Endothelial cell of umbilical vein (primary cell): Measurements from ENCODE around the gene RIMBP3C. TPM values are rescaled to one million over a fixed set of nuclear protein-coding genes. Genes with fewer than 3 reads are reported as not detected.
"Not testable (repeated sequence)": the region's sequence is repeated elsewhere in the genome, so short reads cannot be mapped to it uniquely, and the experiment has no call there.

Experiments
- BruUV-seq: library from RNA; stranded (reverse); fragments of 400-500 nt; replicated peaks from 2 replicates; lab custom pipeline; 2021; lab: Mats Ljungman, UMichigan
- CTCF ChIA-PET: fragments of 300-600, 350-600 bp; sonication (Branson Sonifier 250); formaldehyde crosslinking; loops from one replicate; lab custom pipeline; 2021; ENCODE audit warnings: antibody characterized with exemption, inconsistent platforms; lab: Charles Lee
- POLR2A ChIA-PET: fragments of 300-600, 350-600 bp; sonication (Branson Sonifier 250); formaldehyde crosslinking; loops from one replicate; lab custom pipeline; 2021; ENCODE audit warnings: antibody characterized with exemption, inconsistent platforms; lab: Charles Lee
- DNase-seq: peaks from one replicate; pipeline ENCODE4 v3.0.0-alpha.2; 2011; ENCODE audit warnings: low read depth, low spot score
- FAIRE-seq: peaks from 2 replicates; lab custom pipeline; 2011; peaks lifted over from hg19 to GRCh38; lab: Jason Lieb, UNC
- H2AFZ ChIP-seq: 2 replicates; pipeline ENCODE4 v1.6.0; 2012; ENCODE audit warnings: low read depth, low read length, control low read depth, inconsistent platforms
- H3K27ac ChIP-seq: 2 replicates; pipeline ENCODE4 v1.5.1; 2011; ENCODE audit warnings: low read depth, mild to moderate bottlenecking, control low read depth, low read length, moderate library complexity; ENCODE audit not compliant: insufficient read depth
- H3K27me3 ChIP-seq, 2 experiments: 2 replicates each; pipeline versions ENCODE4 v1.6.0 to v1.6.1; 2011; ENCODE audit warnings: low read length in 2 of 2, mixed read lengths in 1 of 2; ENCODE audit not compliant: control insufficient read depth in 2 of 2, insufficient read depth in 2 of 2
- H3K36me3 ChIP-seq, 2 experiments: 2 replicates in 1 of 2; 3 replicates in 1 of 2; pipeline ENCODE4 v1.5.1; 2011; ENCODE audit warnings: low read length in 2 of 2, mild to moderate bottlenecking in 1 of 2, moderate library complexity in 1 of 2; ENCODE audit not compliant: control insufficient read depth in 2 of 2, insufficient read depth in 2 of 2; ENCODE audit errors: extremely low read depth in 1 of 2
- H3K4me1 ChIP-seq: 3 replicates; pipeline ENCODE4 v1.5.1; 2011; ENCODE audit warnings: mild to moderate bottlenecking, low read length; ENCODE audit not compliant: control insufficient read depth, insufficient read depth; ENCODE audit errors: extremely low read depth
- H3K4me2 ChIP-seq: 2 replicates; pipeline ENCODE4 v1.6.1; 2011; ENCODE audit warnings: low read length, control low read depth, mixed read lengths; ENCODE audit not compliant: insufficient read depth
- H3K4me3 ChIP-seq, 3 experiments: fragments of 200-600 bp in 1 of 3; sonication (generic), shearing (Covaris generic) in 1 of 3; replicated peaks in 1 of 3; 2 replicates each; pipeline ENCODE4 v1.5.1; 2011 to 2016; ENCODE audit warnings: control low read depth in 3 of 3, low read length in 3 of 3, mild to moderate bottlenecking in 2 of 3, inconsistent platforms in 1 of 3, low read depth in 1 of 3, moderate library complexity in 1 of 3; ENCODE audit not compliant: insufficient read depth in 1 of 3
- H3K79me2 ChIP-seq: 2 replicates; pipeline ENCODE4 v1.6.0; 2012; ENCODE audit warnings: low read length, inconsistent platforms; ENCODE audit not compliant: control insufficient read depth, insufficient read depth
- H3K9ac ChIP-seq: replicated peaks from 2 replicates; pipeline ENCODE3; 2011; ENCODE audit warnings: low read length, control low read depth; ENCODE audit not compliant: insufficient read depth; ENCODE audit errors: extremely low read depth
- H3K9me1 ChIP-seq: replicated peaks from 3 replicates; pipeline ENCODE4 v1.6.0; 2011; ENCODE audit warnings: mild to moderate bottlenecking, low read length; ENCODE audit not compliant: control insufficient read depth, insufficient read depth; ENCODE audit errors: extremely low read depth
- H3K9me3 ChIP-seq: replicated peaks from 2 replicates; pipeline ENCODE4 v1.5.1; 2012; ENCODE audit warnings: low read length, inconsistent platforms; ENCODE audit not compliant: control insufficient read depth, insufficient read depth
- H4K20me1 ChIP-seq: replicated peaks from 2 replicates; pipeline ENCODE3; 2011; ENCODE audit warnings: mild to moderate bottlenecking, low read length; ENCODE audit not compliant: control insufficient read depth, insufficient read depth; ENCODE audit errors: extremely low read depth
- dilution Hi-C: fragments of 300-500 bp; cut with MboI; formaldehyde crosslinking; loops from one replicate; pipeline ENCODE4 v1.15.0; 2019; ENCODE audit warnings: low sequenced_read_pairs; ENCODE audit not compliant: extremely low pct_ligation_motif_present
- intact Hi-C: fragments of 100-400 bp; cut with micrococcal nuclease; formaldehyde crosslinking; loops from one replicate; pipeline ENCODE4 v1.10.0; 2022
- polyA plus RNA-seq, 4 experiments: library from polyadenylated mRNA; depleted of rRNA in 3 of 4; stranded (reverse) in 3 of 4; unstranded in 1 of 4; fragments of >200 nt; gene quantifications; 2 replicates each; pipeline versions ENCODE4 v1.2.1 to v1.2.3, GENCODE V29; 2011 to 2012; ENCODE audit warnings: missing spikeins in 1 of 4
- total RNA-seq: library from RNA; stranded (reverse); gene quantifications from 2 replicates; pipeline ENCODE4 v1.2.3, GENCODE V29; 2021

Gene RIMBP3C
- total and polyA plus RNA-seq, 2 donors (not counting 3 experiments of a cell fraction or from before 2014, with no cell fraction given), result 0.04 to 0.09 TPM

GRCh38 chr22:21550678-21551047 is 598 bp downstream of the RIMBP3C start:
- FAIRE-seq, CTCF ChIA-PET, BruUV-seq: not testable (repeated sequence)

GRCh38 chr22:21550008-21550677 is 1.1 kb downstream of the RIMBP3C start:
- POLR2A ChIA-PET, H3K27ac ChIP-seq, intact Hi-C loops, H3K4me3 ChIP-seq, H3K4me1 ChIP-seq, H3K9me3 ChIP-seq, H3K4me2 ChIP-seq, BruUV-seq, H3K27me3 ChIP-seq, dilution Hi-C loops, FAIRE-seq, H3K79me2 ChIP-seq, H4K20me1 ChIP-seq, H3K9me1 ChIP-seq, CTCF ChIA-PET, H2AFZ ChIP-seq, H3K9ac ChIP-seq, DNase-seq, H3K36me3 ChIP-seq: not testable (repeated sequence)

More at GRCh38 chr22:21550678-21551047, 598 bp downstream of the RIMBP3C start:
- H3K79me2 ChIP-seq, H3K36me3 ChIP-seq, H3K9me3 ChIP-seq, H4K20me1 ChIP-seq, H3K27ac ChIP-seq, H3K9ac ChIP-seq, H3K4me3 ChIP-seq, H2AFZ ChIP-seq, H3K9me1 ChIP-seq, intact Hi-C loops, H3K27me3 ChIP-seq, H3K4me1 ChIP-seq, H3K4me2 ChIP-seq, POLR2A ChIA-PET, dilution Hi-C loops, DNase-seq: not testable (repeated sequence)

GRCh38 chr22:21549558-21549957 is 1.7 kb downstream of the RIMBP3C start:
- H4K20me1 ChIP-seq, H3K4me2 ChIP-seq, H3K27ac ChIP-seq, CTCF ChIA-PET, H3K4me3 ChIP-seq, H3K79me2 ChIP-seq, POLR2A ChIA-PET, BruUV-seq, DNase-seq, H3K9ac ChIP-seq, H2AFZ ChIP-seq, H3K27me3 ChIP-seq, dilution Hi-C loops, H3K9me1 ChIP-seq, H3K4me1 ChIP-seq, H3K9me3 ChIP-seq, FAIRE-seq, H3K36me3 ChIP-seq, intact Hi-C loops: not testable (repeated sequence)

GRCh38 chr22:21544432-21545322 is 6.6 kb downstream of the RIMBP3C start:
- CTCF ChIA-PET, H3K27me3 ChIP-seq, FAIRE-seq, H3K4me1 ChIP-seq, POLR2A ChIA-PET, H2AFZ ChIP-seq, H3K4me2 ChIP-seq, dilution Hi-C loops, BruUV-seq, H3K9me1 ChIP-seq, H3K27ac ChIP-seq, H4K20me1 ChIP-seq, H3K9me3 ChIP-seq, H3K36me3 ChIP-seq, H3K4me3 ChIP-seq, intact Hi-C loops, H3K9ac ChIP-seq, DNase-seq, H3K79me2 ChIP-seq: not testable (repeated sequence)
